ENCODE data around the gene SCGB3A2.
"Not testable (repeated sequence)": the region's sequence is repeated elsewhere in the genome, so short reads cannot be mapped to it uniquely, and the experiment has no call there.

The SCGB3A2 gene

GRCh38 chr5:147863454-147864158 is 14.9 kb upstream of the SCGB3A2 start:
- DNase-seq (ENCODE audit: low read depth): no peak

GRCh38 chr5:147869112-147869511 is 9.4 kb upstream of the SCGB3A2 start:
- no peak for DNase-seq (ENCODE audit: low read depth)

GRCh38 chr5:147869892-147870291 is 8.6 kb upstream of the SCGB3A2 start:
- not testable (repeated sequence) for DNase-seq (ENCODE audit: low read depth)

- not testable (repeated sequence) for DNase-seq (ENCODE audit: low read depth)
Observed at GRCh38 chr5:147871980-147872549, 6.4 kb upstream of the SCGB3A2 start.

DNA sequence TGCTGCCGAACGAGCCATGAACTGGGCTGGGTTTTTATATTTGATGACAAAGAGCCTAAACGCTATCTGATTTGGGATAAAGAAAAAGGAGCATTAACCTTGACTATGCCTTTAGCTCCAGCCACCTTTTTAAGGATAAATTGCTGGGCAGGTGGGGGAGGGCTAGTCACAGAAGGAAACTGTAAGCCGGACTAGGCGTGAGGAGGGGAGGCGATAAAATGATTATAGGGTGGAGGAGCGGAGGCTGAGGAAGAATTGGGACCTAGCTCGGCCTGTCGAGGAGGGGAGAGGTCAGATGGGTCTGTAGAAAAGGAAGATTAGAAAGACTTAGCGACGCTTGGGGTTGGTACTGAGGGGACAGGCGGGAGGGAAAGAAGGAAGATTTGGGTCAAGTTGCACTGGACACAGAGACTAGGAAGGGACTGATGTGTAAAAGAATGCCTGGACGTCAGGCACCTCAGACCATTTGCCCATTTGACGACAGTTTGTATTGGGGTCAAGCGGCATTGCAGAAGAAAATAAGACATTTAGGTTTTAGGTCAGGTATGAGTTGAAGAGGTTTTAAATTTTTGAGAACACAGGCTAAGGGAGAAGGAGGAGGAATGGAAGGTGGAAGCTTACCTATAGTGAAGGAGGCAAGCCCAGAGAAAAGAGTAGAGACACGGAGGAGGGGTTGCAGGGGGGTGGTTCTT is 5.6 kb upstream of the SCGB3A2 start:
- not testable (repeated sequence) for DNase-seq (ENCODE audit: low read depth)

- not testable (repeated sequence) for DNase-seq (ENCODE audit: low read depth)
Observed at GRCh38 chr5:147874118-147874875, 4.2 kb upstream of the SCGB3A2 start.

DNA sequence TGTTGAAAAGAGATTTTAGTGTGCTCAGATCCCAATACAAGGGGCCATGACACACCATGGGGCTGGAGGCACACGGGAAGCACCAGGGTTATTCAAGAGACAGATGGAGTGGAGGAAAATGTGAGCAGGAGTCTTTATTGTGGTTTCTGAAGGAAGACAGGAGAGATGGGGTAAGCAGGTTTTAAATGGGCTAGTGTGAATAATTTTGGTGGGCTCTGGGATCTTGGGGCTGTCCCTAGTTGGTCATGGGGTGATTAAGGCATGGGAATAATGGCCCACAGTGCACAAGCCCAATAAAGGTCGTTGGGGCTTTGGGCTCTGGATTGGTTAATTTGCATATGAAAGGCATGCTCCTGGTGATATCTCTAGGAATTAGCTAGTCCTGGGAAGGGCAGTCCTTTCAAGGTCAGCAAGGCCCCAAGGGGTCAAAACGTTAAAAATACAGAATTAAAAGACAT is 3.6 kb upstream of the SCGB3A2 start:
- DNase-seq (ENCODE audit: low read depth): no peak

DNA sequence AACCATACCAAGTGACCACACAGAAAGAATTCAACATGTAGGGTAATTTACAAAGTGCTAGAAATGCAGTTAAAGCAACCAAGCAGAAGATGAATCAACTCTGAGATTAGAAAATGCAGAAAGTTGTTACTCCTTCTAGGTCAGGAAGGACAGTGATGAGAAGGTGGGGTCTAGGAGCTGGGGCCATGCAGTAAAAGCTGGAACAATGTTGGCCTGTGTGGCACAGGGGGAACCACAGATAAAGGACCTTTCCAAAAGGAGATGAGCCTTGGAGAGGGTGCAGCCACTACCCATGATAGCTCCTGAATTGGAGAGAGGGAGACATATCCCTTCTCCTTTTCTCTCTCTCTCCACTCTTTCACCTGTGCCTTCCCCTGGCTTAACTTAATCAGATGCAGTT is 2.4 kb upstream of the SCGB3A2 start:
- no peak for DNase-seq (ENCODE audit: low read depth)

DNA sequence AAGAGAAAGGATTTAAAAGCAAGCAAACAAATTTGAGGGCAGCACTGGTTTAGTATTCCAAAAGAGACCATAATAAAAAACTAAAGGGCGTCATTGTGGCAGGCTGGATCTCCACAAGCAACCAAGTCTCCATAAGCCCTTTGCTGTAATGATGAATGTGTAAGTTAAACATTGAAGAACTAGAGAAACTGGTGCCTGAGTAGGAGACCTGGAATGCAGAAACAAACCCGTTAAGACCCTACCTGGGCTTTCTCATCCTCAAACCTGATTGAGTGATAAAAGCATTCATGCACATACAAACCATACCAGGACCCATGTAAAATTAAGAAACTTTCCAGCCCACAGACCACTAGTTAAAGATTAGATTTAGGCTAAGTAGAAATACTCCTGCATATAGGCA is 1.9 kb upstream of the SCGB3A2 start:
- no peak for DNase-seq (ENCODE audit: low read depth)

DNA sequence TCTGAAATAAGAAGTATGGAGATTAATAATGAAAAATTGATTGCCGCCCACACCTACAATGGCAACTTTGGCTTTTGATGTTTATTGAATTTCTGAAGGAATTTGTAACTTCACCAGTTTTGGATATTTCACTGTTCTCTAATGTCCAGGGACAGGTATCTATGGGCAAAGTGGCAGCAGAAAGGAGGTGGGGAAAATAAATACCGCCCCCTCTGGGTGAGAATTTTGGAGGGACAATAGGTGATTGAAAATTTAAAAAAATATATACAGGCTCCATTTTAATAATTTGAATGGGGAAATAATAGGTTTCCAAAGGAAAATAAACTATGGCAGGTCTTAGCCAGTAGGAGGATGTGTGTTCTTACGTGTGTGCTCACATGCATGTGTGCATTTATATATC is 1.3 kb downstream of the SCGB3A2 start:
- no peak for DNase-seq (ENCODE audit: low read depth)

GRCh38 chr5:147880487-147880886 is 2.0 kb downstream of the SCGB3A2 start:
- DNase-seq (ENCODE audit: low read depth): no peak

- DNase-seq (ENCODE audit: low read depth): no peak
Observed at GRCh38 chr5:147882586-147883313, 4.2 kb downstream of the SCGB3A2 start.

- no peak for DNase-seq (ENCODE audit: low read depth)
Observed at GRCh38 chr5:147887026-147887627, 8.6 kb downstream of the SCGB3A2 start.

- DNase-seq (ENCODE audit: low read depth): no peak
Observed at GRCh38 chr5:147887930-147888329, 9.4 kb downstream of the SCGB3A2 start.

- DNase-seq (ENCODE audit: low read depth): no peak
Observed at GRCh38 chr5:147892696-147893296, 14.3 kb downstream of the SCGB3A2 start.

GRCh38 chr5:147893820-147894219 is 15.3 kb downstream of the SCGB3A2 start:
- DNase-seq (ENCODE audit: low read depth): no peak

GRCh38 chr5:147895864-147896263 is 17.4 kb downstream of the SCGB3A2 start:
- no peak for DNase-seq (ENCODE audit: low read depth)

DNA sequence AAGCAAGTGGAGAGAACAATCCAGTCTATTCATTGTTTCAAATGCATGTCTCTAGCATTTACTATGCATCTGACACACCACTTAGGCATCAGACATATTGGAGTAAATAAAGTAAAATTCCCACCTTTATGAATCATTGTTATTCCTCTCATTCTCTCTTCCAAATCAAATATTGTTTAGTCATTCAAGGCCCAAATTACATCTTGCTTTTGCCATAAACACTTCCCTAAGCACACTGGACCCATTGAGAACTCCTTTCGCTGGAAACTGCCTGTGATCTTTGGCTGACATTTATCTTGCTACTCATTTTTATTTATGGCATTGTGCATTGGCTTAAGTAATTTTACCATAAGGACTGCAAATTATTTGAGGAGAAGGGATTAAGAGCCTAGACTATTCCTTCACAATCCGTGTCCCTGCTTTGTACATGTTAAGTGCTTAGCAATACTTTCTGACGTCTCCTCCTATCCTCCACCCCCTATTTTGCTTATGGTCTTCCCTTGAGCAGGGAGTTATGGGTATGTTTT is 20.4 kb downstream of the SCGB3A2 start:
- no peak for DNase-seq (ENCODE audit: low read depth)

GRCh38 chr5:147901599-147902039 is 23.1 kb downstream of the SCGB3A2 start:
- DNase-seq (ENCODE audit: low read depth): no peak

DNA sequence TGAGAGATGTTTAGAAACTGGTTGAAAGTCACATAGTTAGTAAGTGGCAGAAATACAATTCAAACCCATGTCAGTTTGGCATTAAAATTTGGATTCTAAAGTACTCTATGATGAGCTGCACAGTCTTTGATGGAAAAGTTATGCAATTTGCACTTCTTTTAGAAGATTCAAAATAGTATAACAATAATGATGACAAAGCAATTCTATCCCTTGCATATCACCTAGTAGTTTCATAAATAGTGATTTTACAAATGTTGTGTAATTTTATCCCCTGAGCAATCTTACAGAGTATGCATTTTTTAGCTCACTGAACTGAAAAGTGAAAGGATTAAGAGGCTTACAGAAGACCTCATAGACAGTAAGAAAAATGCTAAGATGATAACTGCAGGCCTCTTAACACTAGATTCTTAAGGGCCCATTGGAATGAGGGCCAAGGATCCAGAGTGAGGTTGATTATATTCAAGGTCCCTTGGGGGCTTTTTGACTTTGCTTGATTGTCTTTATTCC is 24.2 kb downstream of the SCGB3A2 start:
- no peak for DNase-seq (ENCODE audit: low read depth)

All from activated T-helper 9 cell treated with anti-CD3 and anti-CD28 coated beads, Interleukin-2, amount 50 U/mL, for 16 hours (primary cell).